HEK293T (cell line): ENCODE data around the gene RASA4B.
"Not testable (repeated sequence)": the region's sequence is repeated elsewhere in the genome, so short reads cannot be mapped to it uniquely, and the experiment has no call there.

ENCODE experiments used
- CTCF ChIA-PET: fragments of 350-600 bp; formaldehyde crosslinking; extraction: SDS; loops from one replicate; lab custom pipeline; 2021; ENCODE audit warnings: antibody characterized with exemption, inconsistent platforms; lab: Yijun Ruan, JAX
- POLR2A ChIA-PET: fragments of 350-600 bp; formaldehyde crosslinking; extraction: SDS; loops from one replicate; lab custom pipeline; 2020; ENCODE audit warnings: antibody characterized with exemption, inconsistent platforms; lab: Yijun Ruan, JAX
- DNase-seq: peaks from one replicate; pipeline ENCODE4 v3.0.0; 2012; ENCODE audit warnings: mixed read lengths; ENCODE audit errors: extremely low spot score
- ARNT ChIP-seq: fragments of 450-650 bp; IDR thresholded peaks from 2 replicates; pipeline ENCODE4 v1.6.1; 2017; ENCODE audit warnings: mild to moderate bottlenecking
- BHLHE40 ChIP-seq: fragments of 450-650 bp; IDR thresholded peaks from 2 replicates; pipeline ENCODE4 v1.6.1; 2016; ENCODE audit warnings: mild to moderate bottlenecking, moderate library complexity, borderline replicate concordance
- CTBP1 ChIP-seq: fragments of 450-650 bp; IDR thresholded peaks from 2 replicates; pipeline ENCODE4 v1.6.1; 2016; ENCODE audit warnings: borderline replicate concordance
- ELF4 ChIP-seq: fragments of 450-650 bp; IDR thresholded peaks from 2 replicates; pipeline ENCODE4 v1.6.1; 2017; ENCODE audit warnings: antibody characterized with exemption
- FOXA1 ChIP-seq: fragments of 450-650 bp; IDR thresholded peaks from 2 replicates; pipeline ENCODE4 v1.6.1; 2016; ENCODE audit warnings: mild to moderate bottlenecking
- FOXK2 ChIP-seq: fragments of 450-650 bp; IDR thresholded peaks from 2 replicates; pipeline ENCODE4 v1.6.1; 2016; ENCODE audit warnings: mild to moderate bottlenecking
- FOXM1 ChIP-seq: fragments of 450-650 bp; IDR thresholded peaks from 2 replicates; pipeline ENCODE4 v1.6.1; 2017; ENCODE audit warnings: mild to moderate bottlenecking, borderline replicate concordance
- HDGF ChIP-seq: fragments of 450-650 bp; IDR thresholded peaks from 2 replicates; pipeline ENCODE4 v1.6.1; 2017; ENCODE audit warnings: antibody characterized with exemption, borderline replicate concordance
- L3MBTL2 ChIP-seq: fragments of 450-650 bp; conservative IDR thresholded peaks from 2 replicates; pipeline ENCODE4 v1.6.1; 2016; ENCODE audit warnings: mild to moderate bottlenecking
- LEF1 ChIP-seq: fragments of 450-650 bp; IDR thresholded peaks from 2 replicates; pipeline ENCODE4 v1.6.1; 2017; ENCODE audit warnings: mild to moderate bottlenecking, borderline replicate concordance
- NFRKB ChIP-seq: fragments of 450-650 bp; IDR thresholded peaks from 2 replicates; pipeline ENCODE4 v1.6.1; 2016; ENCODE audit warnings: mild to moderate bottlenecking, moderate library complexity
- SP1 ChIP-seq: fragments of 450-650 bp; IDR thresholded peaks from 2 replicates; pipeline ENCODE4 v1.6.1; 2017
- SUZ12 ChIP-seq: fragments of 450-650 bp; IDR thresholded peaks from 2 replicates; pipeline ENCODE4 v1.6.1; 2016; ENCODE audit warnings: mild to moderate bottlenecking
- TARDBP ChIP-seq: fragments of 450-650 bp; IDR thresholded peaks from 2 replicates; pipeline ENCODE4 v1.6.1; 2016
- ZNF384 ChIP-seq: fragments of 450-650 bp; IDR thresholded peaks from 2 replicates; pipeline ENCODE4 v1.6.1; 2016
- TF ChIP-seq, protein P1 (sequence below): fragments of 450-650 bp; IDR thresholded peaks from 2 replicates; pipeline ENCODE4 v1.6.1; 2016

Gene RASA4B

DNA sequence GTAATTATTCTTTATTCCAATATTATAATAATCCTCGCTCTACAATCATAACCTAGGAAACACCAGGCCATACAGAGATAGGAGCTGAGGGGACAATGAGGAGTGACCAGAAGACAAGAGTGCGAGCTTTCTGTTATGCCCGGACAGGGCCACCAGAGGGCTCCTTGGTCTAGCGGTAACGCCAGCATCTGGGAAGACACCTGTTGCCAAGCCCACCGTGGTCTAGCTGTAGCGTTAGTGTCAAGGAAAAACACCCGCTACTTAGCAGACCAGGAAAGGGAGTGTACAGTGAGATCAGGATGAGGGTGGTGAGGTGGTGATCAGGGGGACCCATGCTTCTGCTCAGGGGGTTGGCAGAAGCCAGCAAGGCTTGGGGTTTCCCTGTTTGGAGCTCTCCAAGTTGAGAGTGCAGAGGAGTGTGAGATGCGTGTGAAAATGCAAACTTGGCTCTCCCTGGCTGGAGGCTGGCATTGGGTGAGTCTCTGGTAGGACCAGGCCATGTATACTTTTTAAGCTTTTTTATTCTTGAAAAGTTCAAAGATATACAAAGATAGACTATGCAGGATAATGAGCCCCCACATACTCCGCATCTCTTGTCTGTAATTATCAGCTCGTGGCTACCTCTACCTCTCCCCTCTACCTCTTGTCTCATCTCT, 37.5 kb downstream of the RASA4B start:
- CTCF ChIA-PET, DNase-seq, POLR2A ChIA-PET: not testable (repeated sequence)

DNA sequence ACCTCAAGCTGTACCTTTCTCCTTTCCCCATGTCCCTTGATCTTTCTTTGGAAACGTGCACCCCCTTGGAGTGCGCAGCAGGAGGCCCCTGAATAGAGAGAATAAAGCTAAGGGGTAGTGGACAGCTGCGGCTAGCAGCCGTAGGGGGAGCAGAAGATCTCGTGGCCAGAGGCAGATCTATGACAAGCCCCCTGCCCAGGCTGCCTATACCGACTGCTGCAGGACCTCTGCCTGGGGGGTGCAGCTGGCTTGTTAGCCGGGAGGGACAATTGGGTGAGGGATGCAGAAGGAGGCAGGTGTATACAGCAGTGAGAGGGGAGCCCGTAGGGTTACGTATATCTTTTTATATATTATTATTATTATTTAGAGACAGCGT, 38.4 kb downstream of the RASA4B start:
- CTCF ChIA-PET, POLR2A ChIA-PET, DNase-seq: not testable (repeated sequence)

DNA sequence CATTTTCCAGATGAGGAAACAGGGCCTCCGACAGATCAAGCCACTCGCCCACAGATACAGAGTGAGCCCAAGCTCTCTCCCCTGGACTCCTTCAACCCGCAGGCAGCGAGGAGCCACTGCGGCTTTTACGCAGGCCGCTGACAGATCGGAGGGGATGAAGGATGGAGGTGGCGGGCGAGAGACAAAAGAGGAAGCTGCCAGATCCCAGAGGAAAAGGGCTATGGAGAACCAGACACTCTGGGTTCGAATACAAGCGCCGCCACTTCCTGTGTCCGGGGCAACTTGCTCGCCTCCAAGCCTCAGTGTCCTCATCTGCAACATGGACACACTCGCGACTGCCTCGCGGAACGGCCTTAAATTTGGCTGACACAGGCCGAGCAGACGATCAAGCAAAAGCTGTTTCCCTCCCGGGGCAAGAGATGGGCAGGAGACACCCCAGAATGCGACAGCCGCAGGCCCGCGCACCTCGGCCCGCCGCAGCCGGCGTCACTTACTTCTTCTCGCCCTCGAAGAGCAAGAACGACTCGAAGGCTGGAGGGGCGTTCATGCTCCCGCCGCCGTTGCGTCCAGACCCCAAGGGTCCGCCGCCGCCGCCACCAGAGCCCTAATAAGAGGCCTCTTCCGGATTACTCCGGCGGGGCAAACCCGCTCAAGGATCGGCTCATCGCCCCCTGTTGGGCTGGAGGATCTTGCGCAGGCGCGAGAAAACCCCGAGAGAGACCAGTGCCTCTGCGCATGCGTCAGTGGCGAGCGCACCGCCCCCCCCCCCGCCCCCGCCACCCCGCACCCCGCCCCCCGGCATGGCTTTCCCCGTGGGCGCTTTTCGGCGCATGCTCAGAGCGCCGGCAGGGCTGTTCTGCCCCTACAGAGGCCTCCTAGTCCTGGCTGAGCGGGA, 39.0 kb downstream of the RASA4B start, which contains the start of gene POLR2J:
POLR2J (minus strand) TSS at position 609 of the 895 bp plus-strand sequence; CDS start at position 547, 62 bp downstream.
- CTCF ChIA-PET, POLR2A ChIA-PET, DNase-seq: not testable (repeated sequence)

DNA sequence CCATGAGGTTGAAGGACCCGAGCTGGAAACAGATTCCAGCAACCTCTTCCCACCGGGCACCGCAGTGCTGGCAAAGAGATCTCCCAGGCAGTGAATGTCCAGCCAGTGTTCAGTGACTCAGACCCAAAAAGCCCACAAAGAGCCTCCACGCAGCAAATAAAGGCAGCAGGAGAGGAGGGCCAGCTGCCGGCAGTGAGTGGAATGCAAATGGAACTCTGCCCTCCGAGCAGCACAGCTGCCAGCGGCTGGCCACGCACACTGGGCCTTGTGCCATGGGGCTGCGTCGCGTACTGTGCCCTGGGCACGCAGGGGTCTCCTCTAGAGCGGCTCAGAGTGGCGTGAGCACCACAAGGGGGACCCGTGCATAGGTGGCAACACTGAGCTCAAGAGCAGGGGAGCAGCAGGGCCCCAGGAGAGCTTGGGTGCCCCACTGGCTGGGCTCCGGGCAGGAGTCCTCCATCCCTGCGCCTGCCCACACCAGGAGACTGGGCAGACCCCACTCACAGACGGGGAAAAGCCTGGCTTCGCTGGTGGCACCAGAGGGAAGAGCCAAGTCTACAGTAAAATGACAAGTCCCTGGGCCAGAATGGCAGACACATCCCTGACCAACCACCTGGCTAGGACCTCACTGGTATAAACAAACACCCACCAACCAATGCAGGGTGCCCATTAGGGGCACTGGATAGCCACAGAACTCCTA, 42.7 kb downstream of the RASA4B start:
- CTCF ChIA-PET, DNase-seq, POLR2A ChIA-PET: not testable (repeated sequence)

DNA sequence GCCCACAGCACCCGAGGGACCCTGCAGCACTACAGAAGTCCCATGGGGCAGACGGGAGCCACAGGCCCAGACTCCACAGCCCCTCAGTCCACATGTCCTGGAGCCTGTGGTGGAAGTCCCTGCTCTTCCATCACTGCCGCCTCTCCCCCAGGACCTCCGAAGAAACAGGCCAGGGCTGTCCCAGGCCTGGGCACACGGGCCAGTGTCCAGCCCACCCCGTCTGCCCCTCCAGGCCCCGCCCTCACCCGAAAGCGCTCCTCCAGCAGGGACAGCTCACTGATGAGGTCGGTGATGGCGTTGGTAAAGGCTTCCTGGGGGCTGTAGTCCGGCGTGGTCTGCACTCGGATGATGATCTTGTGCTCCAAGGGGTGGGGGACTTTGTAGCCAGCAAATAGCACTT, 43.5 kb downstream of the RASA4B start:
- DNase-seq, POLR2A ChIA-PET, CTCF ChIA-PET: not testable (repeated sequence)

DNA sequence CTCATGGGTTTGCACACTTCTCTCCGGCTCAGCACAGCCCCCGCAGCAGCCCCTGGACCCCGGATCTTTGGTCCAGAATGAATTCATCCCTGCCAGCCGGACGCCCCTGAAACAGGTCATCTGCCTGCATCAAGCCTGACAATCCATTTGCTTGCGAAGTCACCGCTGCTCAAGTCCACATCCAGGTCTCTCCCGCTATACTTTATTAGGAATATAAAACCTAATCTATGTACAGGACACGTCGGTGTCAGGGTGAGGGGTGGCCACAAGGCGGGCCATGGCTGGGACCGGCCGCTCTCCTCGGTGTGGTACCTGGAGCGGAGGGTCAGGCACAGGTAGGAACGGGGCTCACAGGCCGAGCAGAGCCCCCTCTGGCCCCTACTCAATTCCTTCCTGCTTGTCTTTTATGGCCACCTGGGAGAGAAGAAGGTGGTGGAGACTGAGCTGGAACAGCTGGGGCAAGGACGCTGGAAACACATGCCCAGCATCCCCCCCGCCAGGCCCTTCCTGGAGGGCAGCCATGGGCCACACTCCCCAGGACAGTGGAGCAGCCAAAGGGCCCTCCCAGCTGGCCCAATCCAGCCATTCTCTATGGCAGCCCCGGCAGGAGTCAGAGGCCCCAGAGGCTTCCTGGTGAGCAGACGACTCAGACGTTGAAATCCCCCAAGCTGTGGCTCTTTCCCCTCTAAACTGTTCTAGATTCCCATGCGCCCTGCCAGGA, 44.1 kb downstream of the RASA4B start:
- no peak for DNase-seq
- CTCF ChIA-PET: interaction anchor here (0.6 kb wide), 1 partner anchor 613 kb away, joined by 4 read pairs; no protein-coding TSS in a partner anchor
- no peak for TF ChIP-seq TARDBP
- TF ChIP-seq NFRKB: no peak
- TF ChIP-seq, protein P1, sequence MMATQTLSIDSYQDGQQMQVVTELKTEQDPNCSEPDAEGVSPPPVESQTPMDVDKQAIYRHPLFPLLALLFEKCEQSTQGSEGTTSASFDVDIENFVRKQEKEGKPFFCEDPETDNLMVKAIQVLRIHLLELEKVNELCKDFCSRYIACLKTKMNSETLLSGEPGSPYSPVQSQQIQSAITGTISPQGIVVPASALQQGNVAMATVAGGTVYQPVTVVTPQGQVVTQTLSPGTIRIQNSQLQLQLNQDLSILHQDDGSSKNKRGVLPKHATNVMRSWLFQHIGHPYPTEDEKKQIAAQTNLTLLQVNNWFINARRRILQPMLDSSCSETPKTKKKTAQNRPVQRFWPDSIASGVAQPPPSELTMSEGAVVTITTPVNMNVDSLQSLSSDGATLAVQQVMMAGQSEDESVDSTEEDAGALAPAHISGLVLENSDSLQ: no peak
- no peak for TF ChIP-seq CTBP1
- no peak for TF ChIP-seq BHLHE40
- TF ChIP-seq SP1: no peak
- TF ChIP-seq FOXK2: no peak
- TF ChIP-seq LEF1: no peak
- no peak for TF ChIP-seq ELF4
- no peak for TF ChIP-seq ARNT
- no peak for TF ChIP-seq FOXA1
- TF ChIP-seq L3MBTL2: no peak
- no peak for TF ChIP-seq ZNF384
- TF ChIP-seq FOXM1: no peak
- no peak for TF ChIP-seq SUZ12
- no peak for TF ChIP-seq HDGF
- POLR2A ChIA-PET: no interaction called here

DNA sequence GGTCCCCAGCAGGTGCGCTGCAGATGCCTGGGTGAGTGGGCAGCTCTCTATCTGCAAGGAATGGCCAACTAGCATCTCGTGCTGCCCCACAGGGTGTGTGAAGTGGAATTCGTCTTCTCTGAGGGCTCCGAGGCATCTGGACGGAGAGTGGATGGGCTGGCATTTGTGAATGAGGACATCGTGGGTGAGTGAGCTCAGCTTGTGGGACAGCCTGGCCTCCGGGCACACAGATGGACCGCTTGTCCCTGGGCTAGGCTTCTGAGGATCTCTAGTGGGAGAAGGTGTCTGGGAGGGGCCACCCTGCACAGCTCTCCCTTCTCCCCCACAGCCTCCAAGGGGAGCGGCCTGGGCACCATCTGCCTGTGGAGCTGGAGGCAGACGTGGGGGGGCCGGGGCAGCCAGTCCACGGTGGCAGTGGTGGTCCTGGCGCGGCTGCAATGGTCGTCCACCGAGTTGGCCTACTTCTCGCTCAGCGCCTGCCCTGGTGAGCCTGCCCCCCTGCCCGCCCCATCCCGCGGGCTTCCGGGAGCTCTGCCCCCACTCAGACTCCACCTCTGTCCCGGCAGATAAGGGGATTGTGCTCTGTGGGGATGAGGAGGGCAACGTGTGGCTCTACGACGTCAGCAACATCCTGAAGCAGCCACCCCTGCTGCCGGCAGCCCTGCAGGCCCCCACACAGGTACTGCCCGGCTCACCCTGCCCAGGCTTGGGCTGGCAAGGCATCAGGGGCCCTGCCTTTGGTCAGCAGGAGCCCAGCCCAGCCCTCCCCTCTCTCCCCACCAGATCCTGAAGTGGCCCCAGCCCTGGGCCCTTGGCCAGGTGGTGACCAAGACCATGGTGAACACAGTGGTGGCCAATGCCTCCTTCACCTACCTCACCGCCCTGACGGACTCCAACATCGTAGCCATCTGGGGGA, 45.2 kb downstream of the RASA4B start:
- ChIA-PET CTCF (no interaction called here), POLR2A (no interaction called here)
- DNase-seq: no peak
- TF ChIP-seq CTBP1 (no peak), BHLHE40 (no peak), SUZ12 (no peak), TARDBP (no peak)

DNA sequence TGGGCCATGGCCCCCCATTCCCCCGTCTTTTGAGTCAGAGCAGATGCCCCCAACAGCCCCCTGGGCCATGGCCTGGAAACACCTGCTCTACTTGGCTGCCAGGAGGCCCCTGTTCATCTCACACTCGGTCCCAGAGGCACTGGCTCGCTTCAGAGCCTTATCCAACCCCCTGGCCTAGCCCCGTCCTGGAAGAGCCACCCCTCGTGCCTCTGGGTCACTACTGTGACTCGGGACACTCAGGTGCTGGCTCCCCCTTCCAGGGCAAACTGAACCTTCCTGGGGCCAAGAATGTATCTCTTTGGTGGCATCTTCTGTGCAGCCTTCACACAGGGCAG, 45.8 kb downstream of the RASA4B start:
- POLR2A ChIA-PET: no interaction called here
- no peak for DNase-seq
- TF ChIP-seq FOXM1: no peak
- TF ChIP-seq, protein P1: no peak
- no peak for TF ChIP-seq LEF1
- TF ChIP-seq SUZ12: no peak
- TF ChIP-seq ARNT: no peak
- no peak for TF ChIP-seq TARDBP
- no peak for TF ChIP-seq NFRKB
- no peak for TF ChIP-seq SP1
- no peak for TF ChIP-seq ELF4
- no peak for TF ChIP-seq BHLHE40
- no peak for TF ChIP-seq FOXK2
- TF ChIP-seq CTBP1: no peak
- CTCF ChIA-PET: no interaction called here
